AG10803 (cell line): ENCODE data around the gene FOXP1.

Experiments
- DNase-seq: peaks from one replicate; pipeline ENCODE4 v3.0.0; 2010; ENCODE audit warnings: low read depth
- H3K4me3 ChIP-seq: 2 replicates; pipeline ENCODE4 v1.5.1; 2011; ENCODE audit warnings: mild to moderate bottlenecking, low read length, control low read depth
- CTCF ChIP-seq: conservative IDR thresholded peaks from 2 replicates; pipeline ENCODE4 v1.5.1; 2011; ENCODE audit warnings: mild to moderate bottlenecking, low read length, control low read depth, inconsistent platforms

FOXP1 gene

GRCh38 chr3:71180524-71180923 is 403.0 kb downstream of the FOXP1 start:
- no peak for DNase-seq
- H3K4me3 ChIP-seq, result no peak overlapping the region
- TF ChIP-seq CTCF, result no peak

DNA sequence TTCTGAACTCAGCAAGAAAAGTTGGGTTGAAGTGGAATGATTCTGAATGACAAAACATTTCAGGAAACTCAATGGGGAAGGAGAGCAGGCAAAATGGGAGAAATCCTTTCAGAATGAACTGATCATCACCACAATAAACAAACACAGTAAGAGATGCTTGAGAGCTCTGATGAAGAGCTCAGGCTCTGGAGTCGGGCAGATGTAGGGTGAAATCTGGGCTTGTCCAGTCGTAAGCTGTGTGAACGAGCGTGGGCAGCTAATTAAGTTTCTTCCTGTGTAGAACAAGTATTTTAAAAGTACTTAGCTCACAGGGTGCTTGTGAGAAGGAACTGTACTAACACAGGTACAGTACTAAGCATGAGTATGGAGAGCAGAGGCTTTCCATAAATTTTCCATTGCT is 406.2 kb downstream of the FOXP1 start:
- no peak for DNase-seq
- no peak for TF ChIP-seq CTCF
- no peak overlapping the region for H3K4me3 ChIP-seq

- DNase-seq, result no peak
- H3K4me3 ChIP-seq, result no peak overlapping the region
- no peak for TF ChIP-seq CTCF
These were observed 407.2 kb downstream of the FOXP1 start for GRCh38 chr3:71176366-71176765.

DNA sequence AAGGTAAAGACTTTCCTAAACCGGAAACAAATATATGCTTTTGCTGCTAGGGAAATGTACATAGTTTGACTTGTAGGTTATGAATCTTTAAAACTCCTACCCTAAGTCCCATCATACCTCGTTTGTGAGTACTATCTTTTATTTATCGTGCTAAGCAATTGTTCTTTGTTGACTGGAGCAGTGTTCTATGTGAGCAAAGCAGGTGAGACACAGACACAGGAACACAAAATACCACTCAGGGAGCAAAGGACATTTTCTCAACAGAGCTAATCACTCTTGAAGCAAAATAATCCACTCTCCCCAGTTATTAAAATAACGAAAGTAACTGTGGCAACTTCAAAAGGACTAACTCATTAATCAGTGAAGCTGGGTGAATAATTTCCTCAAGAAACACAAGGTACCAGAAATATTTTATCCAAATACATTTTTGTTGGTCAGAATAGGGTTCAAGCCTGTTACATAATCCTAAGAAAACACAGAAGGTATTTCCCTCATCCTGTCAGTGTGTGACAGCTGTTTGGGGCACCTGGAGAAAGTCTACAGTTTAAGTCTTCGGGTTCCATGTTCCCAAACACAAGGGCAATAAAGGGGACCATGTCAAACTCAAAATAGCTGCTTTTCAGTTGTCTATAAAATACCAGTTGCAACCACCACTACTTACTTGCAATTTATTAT is 407.7 kb downstream of the FOXP1 start:
- no peak for DNase-seq
- H3K4me3 ChIP-seq, result no peak overlapping the region
- no peak for TF ChIP-seq CTCF

DNA sequence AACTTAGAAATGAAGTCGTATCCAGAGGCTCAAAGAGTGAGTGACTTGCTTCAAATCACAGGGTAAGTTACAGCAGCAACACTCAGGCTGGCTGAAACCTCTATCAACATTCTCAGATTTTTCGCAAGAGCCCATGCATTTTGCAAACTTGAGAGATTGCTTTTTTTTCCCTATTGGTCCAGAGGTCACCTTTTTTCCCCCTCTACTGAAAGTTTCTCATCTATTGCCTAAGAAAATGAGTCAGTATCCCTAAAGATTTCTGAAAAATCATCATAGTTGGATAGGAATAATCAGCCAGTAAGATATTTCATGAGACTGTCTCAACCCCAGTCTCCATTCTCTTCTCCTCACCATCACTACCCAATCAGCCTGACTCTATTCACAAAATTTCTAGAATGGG is 410.6 kb downstream of the FOXP1 start:
- H3K4me3 ChIP-seq, result no peak overlapping the region
- peak; percentile 87 for DNase-seq
- no peak for TF ChIP-seq CTCF

DNA sequence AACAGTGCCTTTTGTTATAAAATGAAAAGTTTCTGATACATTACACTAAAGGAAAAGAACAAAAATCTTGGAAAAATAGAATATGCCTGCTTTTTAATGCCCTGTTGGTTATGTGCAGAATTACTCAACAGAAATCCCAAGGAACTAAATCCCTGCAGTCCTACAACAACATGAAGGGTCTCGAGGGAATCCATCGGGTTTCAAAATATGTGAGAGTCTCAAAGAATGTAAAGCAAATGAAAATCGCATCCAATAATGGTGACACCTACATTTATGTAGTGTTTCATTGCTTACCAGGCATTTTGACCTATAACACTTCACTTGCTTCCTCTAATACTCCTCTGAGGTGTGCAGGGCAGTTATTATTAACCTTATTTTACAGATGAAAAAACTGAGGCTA is 411.3 kb downstream of the FOXP1 start:
- no peak for DNase-seq
- no peak overlapping the region for H3K4me3 ChIP-seq
- TF ChIP-seq CTCF, result no peak

DNA sequence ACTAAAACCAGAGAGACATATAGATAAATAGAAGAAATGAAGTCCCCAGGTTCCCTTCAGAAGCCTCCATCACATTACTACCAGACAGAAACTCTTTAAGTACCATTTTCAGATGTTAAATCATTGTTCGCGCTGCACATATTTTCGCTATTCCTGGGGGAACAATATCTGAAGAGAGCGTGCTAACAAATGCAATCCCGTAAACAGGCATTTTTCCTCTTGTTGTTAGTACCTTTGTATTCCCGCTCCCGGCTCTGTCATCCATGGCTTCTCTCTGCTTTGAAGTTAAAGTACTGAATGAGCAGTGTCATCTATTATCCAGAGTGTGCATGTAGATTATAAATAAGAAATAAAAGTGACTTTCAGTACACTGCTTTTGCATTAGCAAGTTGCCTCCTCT is 412.3 kb downstream of the FOXP1 start:
- no peak overlapping the region for H3K4me3 ChIP-seq
- DNase-seq, result no peak
- TF ChIP-seq CTCF, result no peak
